HepG2 (cell line): ENCODE data around the gene KRTAP5-8. TPM values are rescaled to one million over a fixed set of nuclear protein-coding genes. Genes with fewer than 3 reads are reported as not detected.

Experiments
- ATAC-seq: fragments of 200-7000 bp; cut with Tn5 transposase; 3 replicates; pipeline ENCODE4 v1.9.1; 2020; ENCODE audit warnings: mild to moderate bottlenecking, moderate library complexity
- BruUV-seq: library from RNA; stranded (reverse); fragments of 400-500 nt; replicated peaks from 2 replicates; lab custom pipeline; 2021; lab: Mats Ljungman, UMichigan
- CTCF ChIA-PET: fragments of 300-600 bp; formaldehyde crosslinking; extraction: SDS; loops from one replicate; lab custom pipeline; 2021; ENCODE audit warnings: low total read pairs, inconsistent platforms, low intra/inter-chr PET ratio; lab: Yijun Ruan, JAX
- POLR2A ChIA-PET: fragments of 350-600 bp; sonication (Branson Sonifier 250); formaldehyde crosslinking; loops from one replicate; lab custom pipeline; 2020; ENCODE audit warnings: antibody characterized with exemption, inconsistent platforms; lab: Yijun Ruan, JAX
- DNase-seq: peaks from one replicate; pipeline ENCODE4 v3.0.0-alpha.2; 2015; ENCODE audit warnings: low spot score
- FAIRE-seq: peaks from 3 replicates; lab custom pipeline; 2011; peaks lifted over from hg19 to GRCh38; lab: Jason Lieb, UNC
- H2AFZ ChIP-seq: one replicate; pipeline ENCODE4 v1.6.1; 2011; ENCODE audit warnings: low read length, inconsistent platforms
- H3K27ac ChIP-seq: fragments of 300-600 bp; 3 replicates; pipeline ENCODE4 v1.8.0; 2011; ENCODE audit warnings: mixed run types, mild to moderate bottlenecking, mixed read lengths, low read length, inconsistent platforms; ENCODE audit not compliant: insufficient read depth; ENCODE audit errors: extremely low read length
- H3K27me3 ChIP-seq, 2 experiments: fragments of 200-600 bp in 1 of 2; 2 replicates in 1 of 2; 3 replicates in 1 of 2; pipeline versions ENCODE4 v1.6.0 to v1.8.0; 2011; ENCODE audit warnings: low read length in 2 of 2, mild to moderate bottlenecking in 2 of 2, moderate library complexity in 2 of 2, inconsistent platforms in 1 of 2; ENCODE audit not compliant: insufficient read depth in 2 of 2, control insufficient read depth in 1 of 2
- H3K36me3 ChIP-seq, 2 experiments: fragments of 200-600 bp in 1 of 2; replicated peaks in 1 of 2; 2 replicates in 1 of 2; 3 replicates in 1 of 2; pipeline versions ENCODE4 v1.5.1 to v1.8.0; 2011; ENCODE audit warnings: low read length in 2 of 2, inconsistent platforms in 1 of 2; ENCODE audit not compliant: insufficient read depth in 2 of 2, control insufficient read depth in 1 of 2
- H3K4me1 ChIP-seq: 2 replicates; pipeline ENCODE4 v1.5.1; 2012; ENCODE audit warnings: low read length, inconsistent platforms; ENCODE audit not compliant: insufficient read depth
- H3K4me2 ChIP-seq: 2 replicates; pipeline ENCODE4 v1.6.0; 2011; ENCODE audit warnings: low read depth, low read length, inconsistent platforms
- H3K4me3 ChIP-seq, 3 experiments: fragments of 200-600 bp in 1 of 3; sonication (generic), shearing (Covaris generic) in 1 of 3; replicated peaks in 1 of 3; 2 replicates each; pipeline ENCODE4 v1.5.1; 2011 to 2016; ENCODE audit warnings: low read length in 3 of 3, inconsistent platforms in 2 of 3, low read depth in 2 of 3, mild to moderate bottlenecking in 2 of 3, control low read depth in 1 of 3, mixed read lengths in 1 of 3; ENCODE audit not compliant: insufficient read depth in 1 of 3
- H3K79me2 ChIP-seq: one replicate; pipeline ENCODE4 v1.6.1; 2011; ENCODE audit warnings: low read length, inconsistent platforms; ENCODE audit not compliant: insufficient read depth
- H3K9ac ChIP-seq: 2 replicates; pipeline ENCODE4 v1.6.0; 2011; ENCODE audit warnings: mild to moderate bottlenecking, low read depth, low read length, inconsistent platforms; ENCODE audit not compliant: insufficient read depth
- H3K9me3 ChIP-seq: 2 replicates; pipeline ENCODE4 v1.5.1; 2012; ENCODE audit warnings: mild to moderate bottlenecking, low read length
- H4K20me1 ChIP-seq: 2 replicates; pipeline ENCODE4 v1.6.0; 2011; ENCODE audit warnings: inconsistent platforms, mild to moderate bottlenecking, low read length, moderate library complexity; ENCODE audit not compliant: insufficient read depth
- ESRRA ChIP-seq: sonication (generic); formaldehyde crosslinking; IDR thresholded peaks from 2 replicates; pipeline ENCODE4 v1.5.1; 2020; ENCODE audit warnings: mild to moderate bottlenecking, low read depth, missing genetic modification reagents
- MAZ ChIP-seq, 2 experiments: sonication (generic) in 1 of 2; formaldehyde crosslinking in 1 of 2; IDR thresholded peaks; 2 replicates each; pipeline versions ENCODE4 v1.5.0 to v1.6.1; 2012 to 2020; ENCODE audit warnings: low read depth in 2 of 2, mild to moderate bottlenecking in 2 of 2, borderline replicate concordance in 1 of 2, improper control_type of control experiment in 1 of 2, low read length in 1 of 2, missing genetic modification reagents in 1 of 2, moderate library complexity in 1 of 2
- SNAPC4 ChIP-seq: sonication (generic); formaldehyde crosslinking; IDR thresholded peaks from 2 replicates; pipeline ENCODE4 v1.4.0; 2020; ENCODE audit warnings: mild to moderate bottlenecking, missing genetic modification reagents
- ZNF10 ChIP-seq: sonication (generic); formaldehyde crosslinking; IDR thresholded peaks from 2 replicates; pipeline ENCODE4 v1.4.0; 2020; ENCODE audit warnings: mild to moderate bottlenecking, low read depth, missing genetic modification reagents, borderline replicate concordance
- ZNF629 ChIP-seq: sonication (generic); formaldehyde crosslinking; conservative IDR thresholded peaks from 2 replicates; pipeline ENCODE4 v1.5.0; 2020; ENCODE audit warnings: missing genetic modification reagents
- WGBS: methylation state at CpG from one replicate; pipeline ENCODE4 v1.1.6; 2017; ENCODE audit warnings: low lambda C conversion rate; 5-methylcytosine and 5-hydroxymethylcytosine counted together
- in situ Hi-C: cut with HindIII; loops from 2 replicates; pipeline ENCODE4 v1.10.0; 2017; ENCODE audit warnings: low pct_unique_long_range_greater_than_20kb; ENCODE audit not compliant: extremely low pct_ligation_motif_present
- intact Hi-C: fragments of 100-400 bp; cut with micrococcal nuclease; formaldehyde crosslinking; loops from one replicate; pipeline ENCODE4 v1.10.0; 2022; ENCODE audit not compliant: unreplicated experiment
- polyA plus RNA-seq, 8 experiments: library from polyadenylated mRNA; depleted of rRNA in 3 of 8; stranded (reverse) in 7 of 8; unstranded in 1 of 8; fragments of >200 nt; fragmentation: Illumina TruSeq in 4 of 8; extraction: Trizol in 4 of 8; gene quantifications; 2 replicates each; pipeline versions ENCODE4 v1.2.1 to v1.2.3, GENCODE V29; 2011 to 2016; ENCODE audit warnings: low read depth in 4 of 8, missing spikeins in 1 of 8, mixed read lengths in 1 of 8; ENCODE audit not compliant: insufficient read depth in 1 of 8
- total RNA-seq, 5 experiments: library from RNA; depleted of rRNA; stranded (reverse); fragments of >200 nt; fragmentation: Illumina TruSeq; extraction: Trizol; gene quantifications; 2 replicates each; pipeline ENCODE4 v1.2.3, GENCODE V29; 2016; ENCODE audit warnings: low read depth in 1 of 5

The KRTAP5-8 gene
- total and polyA plus RNA-seq, 2 of the 13 experiments (the other 11 are each of a cell fraction or from before 2014, with no cell fraction given), result 0.20 TPM; not detected in 1

DNA sequence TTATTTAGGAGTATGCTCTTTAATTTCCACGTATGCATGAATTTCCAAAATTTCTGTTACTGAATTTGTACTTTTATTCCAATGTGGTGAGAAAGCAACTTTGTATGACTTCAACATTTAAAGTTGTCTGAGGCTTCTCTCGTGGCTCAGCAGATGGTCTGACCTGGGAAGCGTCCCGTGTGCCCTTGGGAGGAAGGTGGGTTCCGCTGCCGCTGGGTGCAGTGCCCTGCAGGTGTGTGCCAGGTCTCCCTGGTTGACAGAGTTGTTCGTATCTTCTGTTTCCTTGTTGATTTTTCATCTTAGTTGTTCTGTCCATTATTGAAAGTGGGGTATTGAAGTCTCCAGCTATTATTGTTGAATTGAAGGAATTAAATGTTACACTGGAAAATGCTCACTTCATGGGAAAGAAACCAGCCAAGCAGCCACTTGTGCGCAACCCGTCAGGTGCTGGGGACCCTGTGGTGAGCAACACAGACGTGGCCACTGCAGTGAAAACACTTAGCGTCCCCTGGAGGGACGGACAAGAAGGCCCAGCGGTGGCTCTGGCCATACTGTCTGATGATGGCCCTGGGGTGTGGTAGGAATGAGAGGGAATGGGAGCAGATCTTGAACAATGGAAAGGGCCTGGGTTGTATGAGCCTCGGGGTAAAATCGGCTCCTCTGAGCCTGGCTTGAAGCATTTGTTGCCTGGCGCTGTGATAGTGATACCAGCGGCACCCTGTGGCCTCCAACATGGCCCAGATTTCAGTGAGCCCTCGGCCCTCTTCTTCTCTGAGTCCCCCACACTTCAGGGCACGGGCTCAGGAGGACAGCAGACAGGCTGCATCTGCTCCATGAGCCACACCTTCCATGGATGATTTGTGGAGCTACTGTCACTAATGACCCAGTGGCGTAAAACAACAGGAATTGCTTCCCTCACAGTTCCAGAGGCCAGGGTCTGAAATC lies 42.3 kb upstream of the KRTAP5-8 start (continued):
- TF ChIP-seq SNAPC4 (CRISPR knock-in tag) (no peak), ESRRA (CRISPR knock-in tag) (no peak), ZNF629 (no peak), MAZ (IDR thresholded peaks at IDR 0.05; ENCODE audit: borderline replicate concordance, low read depth, low read length) (no peak), MAZ (CRISPR knock-in tag; IDR thresholded peaks at IDR 0.05; ENCODE audit: low read depth) (no peak)

DNA sequence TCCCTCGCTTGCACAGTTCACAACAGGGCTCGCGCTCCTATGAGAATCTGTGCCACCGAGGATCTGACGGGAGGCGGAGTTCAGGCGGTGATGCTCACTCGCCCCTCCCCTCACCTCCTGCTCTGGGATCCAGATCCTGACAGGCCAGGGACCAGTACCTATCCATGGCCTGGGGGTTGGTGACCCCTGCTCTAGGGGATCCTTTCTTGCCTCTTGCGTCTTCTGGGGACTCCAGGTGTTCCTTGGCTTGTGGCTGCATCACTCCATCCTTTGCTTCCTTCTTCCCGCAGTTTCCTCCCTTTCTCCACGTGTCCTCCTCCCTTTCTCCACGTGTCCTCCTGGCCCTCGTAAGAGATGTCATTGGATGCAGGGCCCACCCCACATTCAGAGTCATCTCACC lies 41.4 kb upstream of the KRTAP5-8 start:
- Histone ChIP-seq H3K27ac (no peak overlapping the region), H3K27me3 (no peaks in the 10 kb centered on the region), H3K4me3 (no peak overlapping the region), H3K9me3 (no peaks in the 10 kb centered on the region), H3K36me3 (peaks cover 22 to 75% of the 10 kb centered on the region in 2 experiments; a peak in 4 of 5 replicates), H4K20me1 (no peaks in the 10 kb centered on the region), H3K79me2 (no peaks in the 10 kb centered on the region), H3K9ac (no peak overlapping the region), H2AFZ (no peak overlapping the region), H3K4me2 (no peak overlapping the region), H3K4me1 (no peaks in the 10 kb centered on the region)
- ChIA-PET CTCF (no interaction called here), POLR2A (no interaction called here)
- FAIRE-seq, result no peak
- DNase-seq, result no peak
- in situ Hi-C loops (no loop called here), intact Hi-C loops (no loop called here)
- 97% methylated on average over 12 of the region's 13 CpGs for WGBS
- ATAC-seq, result no peak
- BruUV-seq, result no TSS peak
- TF ChIP-seq ZNF10 (CRISPR knock-in tag), result no peak
